ENCODE measurements around the gene VARS1.

GRCh38 chr6:31767096-31767645, 28.4 kb downstream of the VARS1 start:
- TF ChIP-seq EP300 (IDR thresholded peaks at IDR 0.05) (no peak), CTCF (IDR thresholded peaks at IDR 0.05) (no peak), POLR2A (IDR thresholded peaks at IDR 0.05) (no peak)
